AG08395 (cell line): ENCODE measurements around the gene PRPF19.

Experiments used
- DNase-seq: peaks from one replicate; pipeline ENCODE4 v3.0.0; 2012; ENCODE audit warnings: mixed read lengths, low spot score

The PRPF19 gene

DNA sequence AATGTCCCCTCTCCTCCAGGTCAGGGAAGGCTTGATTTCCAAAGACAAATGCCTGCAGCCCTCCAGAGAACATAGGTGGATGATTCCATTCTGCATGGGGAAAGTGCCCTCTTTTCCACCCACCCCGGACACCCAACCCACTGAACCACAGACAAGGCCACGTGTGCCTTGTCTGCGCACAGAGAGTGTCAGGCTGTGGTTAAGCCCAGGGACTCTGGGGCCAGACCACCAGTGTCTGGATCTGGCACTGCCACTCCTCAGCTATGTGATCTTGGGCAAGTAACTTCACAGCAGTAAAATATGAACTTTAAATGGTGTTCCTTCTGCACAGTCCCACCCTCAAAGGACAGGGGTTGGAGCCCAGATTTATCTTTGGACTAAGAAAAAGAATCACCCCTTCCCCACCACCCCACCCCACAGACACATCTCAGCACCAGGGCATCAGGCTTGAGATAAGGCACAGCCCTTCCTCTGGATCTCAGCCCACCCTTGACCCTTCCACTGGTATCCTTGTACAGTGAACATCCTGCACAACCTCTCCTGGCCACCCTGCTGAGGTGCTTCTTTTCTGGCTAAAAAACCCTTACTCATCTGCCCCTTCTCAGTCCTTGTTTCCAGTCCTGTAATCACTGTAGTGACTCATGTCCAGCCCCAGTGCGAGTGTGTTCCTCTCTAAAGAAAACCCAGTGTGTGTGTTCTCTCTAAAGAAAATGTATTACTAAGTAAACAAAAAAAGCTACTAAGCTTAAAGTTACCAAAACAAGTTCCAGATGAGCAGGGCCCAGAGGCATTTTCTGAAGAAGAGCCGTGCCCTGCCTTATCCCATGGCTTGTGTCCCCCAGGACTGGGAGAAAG lies 48.8 kb downstream of the PRPF19 start:
- DNase-seq: no peak

DNA sequence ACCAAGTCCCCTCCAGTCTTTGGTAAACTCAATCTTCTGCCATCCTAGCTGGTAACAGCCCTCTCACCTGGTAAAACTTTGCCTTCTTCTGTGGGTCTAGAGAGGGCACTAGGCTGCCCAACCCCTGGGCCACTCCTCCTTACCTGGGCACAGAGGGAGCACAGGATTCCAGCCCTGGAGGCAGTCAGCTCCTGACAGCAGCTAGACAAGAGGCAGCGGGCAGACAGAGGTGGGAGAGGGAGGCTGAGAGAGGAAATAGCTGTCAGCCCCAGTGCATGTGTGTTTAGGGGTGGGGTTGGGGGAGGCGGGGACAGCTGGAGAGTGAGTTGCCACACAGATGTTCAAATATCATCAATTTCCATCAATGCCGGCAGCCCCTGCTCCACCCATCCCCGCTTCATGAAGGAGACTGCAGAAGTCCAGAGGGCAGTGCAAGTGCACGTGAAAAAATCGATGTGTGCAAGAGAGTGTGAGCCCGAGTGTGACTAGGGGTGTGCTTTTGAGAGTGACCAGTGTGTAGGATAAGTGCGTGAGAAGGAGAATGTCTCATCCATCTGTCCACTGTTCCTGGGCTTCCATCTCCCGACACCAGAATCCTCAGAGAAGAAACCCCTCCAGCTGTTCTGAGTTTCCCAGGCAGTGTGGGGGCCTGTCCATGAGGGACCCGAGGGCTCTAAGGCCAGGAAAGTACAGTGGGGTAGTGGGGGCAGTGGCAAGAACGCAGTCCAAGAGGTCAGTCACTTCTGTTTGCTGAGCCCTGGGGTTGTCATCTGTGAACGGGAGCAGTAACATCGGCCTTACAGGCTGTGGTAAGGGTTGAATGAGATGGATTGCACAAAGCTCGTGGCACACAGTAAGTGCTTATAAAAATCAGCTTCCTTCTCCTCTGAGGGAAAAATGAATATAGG lies 50.4 kb downstream of the PRPF19 start, which contains the start of gene PTGDR2:
Gene PTGDR2, minus strand, starts transcription at position 225 of the 908 bp plus-strand sequence. CDS start 2,228 bp downstream, outside the sequence.
- no peak for DNase-seq

DNA sequence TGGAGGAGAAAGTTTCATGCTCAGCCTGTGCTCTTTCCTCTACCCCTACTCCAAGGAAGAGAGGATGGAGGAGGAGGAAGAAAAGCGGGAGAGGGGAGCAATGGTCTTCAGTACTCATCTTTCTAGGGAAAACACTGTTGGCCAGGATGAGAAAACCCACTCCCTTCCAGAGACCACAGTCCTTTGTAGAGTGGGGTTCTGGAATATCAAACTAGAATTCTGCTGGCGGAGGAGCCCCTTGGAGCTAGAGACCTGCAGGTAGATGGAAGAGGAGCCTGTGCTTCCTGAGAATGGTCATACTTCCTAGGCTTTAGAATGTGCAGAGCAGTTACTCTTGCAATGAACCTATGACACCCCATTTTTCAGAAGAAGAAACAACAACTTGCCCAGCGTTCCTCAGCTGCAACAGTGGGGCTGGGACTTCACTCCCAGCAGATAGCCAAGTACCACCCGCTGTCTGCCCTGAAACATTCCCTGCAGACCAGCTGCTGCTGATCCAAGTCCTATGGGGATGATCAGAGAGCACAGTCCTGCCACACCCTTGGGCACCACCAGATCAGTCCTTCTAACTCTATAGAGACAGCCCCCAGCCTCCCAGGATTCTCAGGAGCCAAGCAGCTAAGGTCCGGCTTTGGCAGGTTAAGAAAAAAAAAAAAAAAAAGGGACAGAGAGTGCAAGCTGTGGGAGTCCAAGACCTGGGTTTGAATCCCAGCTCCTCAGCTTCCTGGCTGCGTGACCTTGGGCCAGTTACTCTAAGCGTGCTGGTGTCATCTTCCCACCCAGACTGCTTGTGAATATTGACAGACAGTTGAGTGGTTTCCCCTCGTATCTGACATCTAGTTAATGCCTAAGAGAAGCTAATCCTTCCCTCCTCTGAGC lies 51.3 kb downstream of the PRPF19 start:
- no peak for DNase-seq

- DNase-seq: no peak
Measured at GRCh38 chr11:60854140-60854846, 52.1 kb downstream of the PRPF19 start.

- DNase-seq: no peak
Measured at GRCh38 chr11:60852982-60853950, 53.1 kb downstream of the PRPF19 start.

- DNase-seq: no peak
Measured at GRCh38 chr11:60852117-60852981, 54.0 kb downstream of the PRPF19 start.

DNA sequence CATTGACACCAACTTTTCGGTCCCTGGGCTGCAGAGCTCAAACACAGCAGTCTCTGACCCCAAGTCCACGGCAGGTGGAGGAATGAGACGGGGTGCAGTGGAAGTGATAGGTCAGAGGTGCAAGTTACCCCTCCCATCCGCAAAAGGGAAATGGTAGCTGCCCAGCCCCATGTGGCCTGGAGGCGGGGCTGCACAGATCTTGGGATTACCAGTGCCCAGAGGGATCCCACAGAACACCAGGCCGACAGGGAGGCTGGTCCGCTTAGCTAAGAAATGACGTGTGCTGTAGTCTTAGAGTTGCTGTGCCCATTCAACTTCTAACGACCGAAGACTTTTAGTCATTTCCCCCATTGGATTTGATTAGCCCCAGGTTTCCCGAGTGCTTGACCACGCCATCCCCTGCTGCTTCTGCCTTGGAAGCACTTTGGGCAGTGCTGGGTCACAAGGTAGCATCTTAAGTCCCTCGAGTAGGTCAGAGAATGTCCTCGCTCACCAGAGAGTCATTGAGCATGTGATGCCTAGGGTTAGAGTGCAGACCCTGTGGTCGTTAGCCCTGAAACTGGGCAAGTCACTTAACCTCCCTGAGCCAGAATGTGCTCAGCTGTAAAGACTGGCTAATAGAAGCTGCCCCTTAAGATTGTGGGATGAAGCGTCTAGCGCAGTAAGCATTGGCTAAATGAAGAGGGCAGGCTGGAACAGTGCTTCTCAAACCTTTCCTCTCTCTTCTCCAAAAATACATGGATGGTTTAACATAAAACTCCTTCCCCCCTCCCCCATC lies 54.9 kb downstream of the PRPF19 start:
- DNase-seq: no peak

DNA sequence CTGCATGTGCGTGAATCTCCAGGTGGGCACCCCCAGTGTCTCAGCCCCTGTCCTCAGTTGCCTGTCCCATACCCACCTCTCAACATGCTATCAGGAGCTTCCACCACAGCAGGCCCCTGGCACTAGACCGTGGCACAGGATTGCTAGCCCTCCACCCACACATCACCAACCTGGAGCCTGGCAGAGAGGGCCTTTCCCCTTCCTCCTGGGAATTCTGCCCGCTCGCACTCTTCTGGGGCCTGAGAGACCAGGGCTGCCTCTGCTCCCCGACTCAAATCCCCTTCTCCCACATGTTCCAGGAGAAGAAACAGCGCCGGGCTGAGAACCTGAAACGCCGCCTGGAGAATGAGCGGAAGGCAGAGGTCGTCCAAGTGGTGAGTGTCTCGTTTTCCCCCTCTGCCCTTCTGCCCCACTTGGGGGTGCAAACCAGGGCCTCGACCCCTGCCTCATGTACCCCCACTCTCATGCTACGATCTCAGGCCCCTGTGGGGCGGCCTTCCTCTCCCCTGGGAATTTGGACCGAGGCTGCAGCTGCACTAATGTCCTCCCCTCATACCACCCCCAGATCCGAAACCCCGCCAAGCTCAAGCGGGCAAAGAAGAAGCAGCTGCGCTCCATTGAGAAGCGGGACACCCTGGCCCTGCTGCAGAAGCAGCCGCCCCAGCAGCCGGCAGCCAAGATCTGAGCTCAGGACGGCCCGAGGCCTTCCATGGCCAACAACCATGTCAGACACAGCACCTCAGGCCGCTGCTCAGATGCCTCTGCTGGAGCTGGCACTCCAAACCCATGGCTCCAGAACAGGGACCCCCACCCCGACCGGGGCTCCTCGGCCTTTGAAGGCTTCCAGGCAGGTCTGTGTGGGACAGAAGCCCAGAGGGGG lies 56.5 kb downstream of the PRPF19 start:
- DNase-seq: no peak

- no peak for DNase-seq
Measured at GRCh38 chr11:60848714-60849151, 57.7 kb downstream of the PRPF19 start.

- DNase-seq: no peak
Measured at GRCh38 chr11:60847896-60848295, 58.5 kb downstream of the PRPF19 start.

DNA sequence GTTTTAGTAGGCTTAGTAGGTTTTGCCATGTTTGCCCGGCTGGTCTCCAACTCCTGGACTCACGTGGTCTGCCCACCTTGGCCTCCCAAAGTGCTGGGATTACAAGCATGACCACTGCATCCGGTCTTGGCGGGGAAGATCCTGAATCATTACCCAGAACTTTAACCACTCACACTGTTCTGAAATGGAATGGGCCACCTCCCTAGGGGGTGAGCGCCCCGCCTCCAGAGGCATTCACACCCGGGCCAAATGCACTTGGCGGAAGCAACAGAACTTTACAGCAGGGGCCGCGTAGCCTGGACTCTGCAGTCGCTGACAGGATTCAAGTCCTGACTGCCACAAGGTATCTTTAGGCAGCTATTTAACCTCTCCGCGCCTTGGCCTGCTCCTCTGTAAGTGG lies 59.1 kb downstream of the PRPF19 start:
- no peak for DNase-seq

- no peak for DNase-seq
Measured at GRCh38 chr11:60845338-60845737, 61.0 kb downstream of the PRPF19 start.

- DNase-seq: no peak
Measured at GRCh38 chr11:60844870-60845221, 61.5 kb downstream of the PRPF19 start.

DNA sequence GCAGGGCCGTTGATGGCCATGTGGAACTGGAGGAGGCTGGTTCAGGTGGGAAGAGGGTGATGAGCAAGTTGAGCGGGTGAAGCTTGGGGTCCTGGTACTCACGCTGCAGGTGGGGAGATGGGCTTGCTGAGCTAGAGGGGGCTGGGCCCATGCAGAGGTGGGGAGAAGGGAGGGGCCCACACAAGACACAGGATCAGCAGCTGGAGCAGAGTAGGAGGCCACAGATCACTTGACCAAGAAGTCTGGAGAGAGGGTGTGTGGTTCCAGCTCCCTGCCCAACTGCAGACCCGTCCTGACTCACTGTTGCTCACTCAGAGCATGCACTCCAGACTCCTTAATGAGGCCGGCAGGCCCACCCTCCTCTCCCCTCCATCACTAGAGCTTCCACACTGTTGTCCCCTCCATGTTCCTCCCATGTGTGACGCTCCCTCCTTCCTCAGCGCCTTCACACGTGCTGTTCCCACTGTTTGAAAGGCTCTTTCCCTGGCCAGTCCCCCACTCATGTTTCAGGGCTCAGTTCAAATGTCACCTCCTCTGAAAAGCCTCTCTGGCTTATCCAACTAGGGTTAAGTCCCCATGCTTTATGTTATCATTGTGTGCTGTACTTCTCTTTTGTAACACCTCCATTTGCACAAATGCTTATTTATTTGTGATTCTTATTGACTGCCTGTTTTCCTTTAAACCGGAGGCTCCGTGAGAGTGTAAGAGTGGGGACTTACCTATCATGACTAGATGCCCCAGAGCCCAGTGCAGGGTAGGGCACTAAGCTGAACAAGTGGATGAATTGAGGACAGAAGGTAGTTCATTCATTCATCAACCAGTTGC lies 62.1 kb downstream of the PRPF19 start:
- DNase-seq: peak; percentile 30

GRCh38 chr11:60842668-60843600 lies 63.5 kb downstream of the PRPF19 start:
- DNase-seq: no peak
